GM19328 (cell line): ENCODE measurements around the gene NIM1K.
"Not testable (repeated sequence)": the region's sequence is repeated elsewhere in the genome, so short reads cannot be mapped to it uniquely, and the experiment has no call there.

Experiments used
- ATAC-seq: cut with Tn5 transposase; IDR thresholded peaks from one replicate; pipeline ENCODE4 v1.9.1; 2021; ENCODE audit warnings: mild to moderate bottlenecking, moderate library complexity; ENCODE audit not compliant: unreplicated experiment

NIM1K gene

DNA sequence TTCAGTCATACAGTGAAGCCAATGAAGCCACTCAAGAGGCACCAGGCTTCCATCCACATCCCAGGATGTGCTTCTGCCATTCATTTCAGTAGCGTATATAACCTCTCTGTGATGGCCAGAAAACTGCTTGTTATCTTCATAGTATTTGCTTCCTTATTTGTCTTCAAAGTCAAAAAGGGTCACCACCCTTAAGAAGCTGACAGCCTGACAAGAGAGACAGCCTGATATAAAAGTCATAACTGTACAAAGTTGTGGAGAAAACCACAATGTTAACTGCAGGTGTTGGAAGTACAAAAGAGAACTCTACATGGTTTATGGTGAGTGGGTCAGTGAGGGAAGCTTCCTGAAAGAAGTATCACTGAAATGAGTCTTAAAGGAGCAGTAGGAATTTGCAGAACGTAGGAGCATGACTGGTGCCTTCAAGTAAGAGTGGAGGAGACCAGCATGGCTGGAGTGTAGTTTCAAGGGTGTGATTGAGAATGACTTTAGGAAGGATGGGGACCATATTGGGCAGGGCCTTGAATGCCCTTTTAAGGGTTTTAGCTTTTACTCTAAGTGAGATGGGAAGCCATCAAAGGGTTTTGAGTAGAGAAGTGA lies 33.7 kb downstream of the NIM1K start:
- ATAC-seq, result no peak

DNA sequence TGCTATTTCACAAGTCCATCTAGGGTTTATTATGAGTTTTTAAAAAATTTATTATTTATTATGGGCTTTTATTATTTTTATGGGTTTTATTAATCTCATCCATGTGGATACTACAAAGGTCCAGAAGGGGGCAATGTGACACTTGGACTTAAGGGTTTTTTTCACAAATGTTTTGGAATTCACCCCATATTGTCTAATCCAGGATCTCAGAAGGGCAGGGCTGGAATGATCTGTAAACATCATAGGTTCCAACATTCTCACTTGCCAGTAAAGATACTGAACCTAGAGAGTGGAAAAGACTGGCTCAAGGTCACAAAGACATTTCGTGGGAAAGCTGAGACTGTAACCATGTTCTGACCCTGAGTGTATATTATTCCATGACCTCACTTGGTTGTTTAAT lies 35.6 kb downstream of the NIM1K start:
- ATAC-seq, result no peak

DNA sequence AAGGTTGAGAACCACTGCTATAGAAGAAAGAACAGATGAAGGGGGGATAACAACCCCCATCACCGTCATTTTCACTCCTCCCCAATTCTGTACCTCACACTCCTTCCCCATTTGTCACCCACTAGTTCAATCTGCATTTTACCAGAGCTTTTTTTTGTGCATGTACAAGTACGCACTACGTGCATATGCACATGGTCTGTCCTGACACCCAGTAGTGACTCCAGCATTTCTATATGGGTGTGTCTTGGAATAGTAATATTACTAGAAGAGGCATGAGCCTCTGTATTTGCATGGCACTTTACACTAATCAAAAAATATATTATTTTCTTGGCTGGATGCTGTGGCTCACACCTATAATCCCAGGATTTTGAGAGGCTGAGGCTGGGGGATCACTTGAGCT lies 38.7 kb downstream of the NIM1K start:
- no peak for ATAC-seq

DNA sequence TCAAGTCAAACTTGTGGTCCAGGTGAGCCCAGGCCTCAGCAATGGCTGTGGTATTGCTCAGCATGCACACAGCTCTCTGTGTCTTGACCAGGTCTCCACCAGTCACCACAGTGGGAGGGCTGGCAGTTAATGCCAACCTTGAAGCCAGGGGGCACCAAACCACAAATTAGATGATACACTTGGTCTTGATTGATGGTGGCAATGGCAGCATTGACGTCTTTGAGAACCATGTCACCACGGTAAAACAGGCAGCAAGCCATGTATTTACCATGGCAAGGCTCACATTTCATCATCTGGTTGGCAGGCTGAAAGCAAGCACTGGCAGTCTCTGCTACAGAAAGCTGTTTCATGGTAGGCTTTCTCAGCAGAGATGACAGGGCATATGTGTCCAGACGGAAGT lies 40.0 kb downstream of the NIM1K start:
- no peak for ATAC-seq

DNA sequence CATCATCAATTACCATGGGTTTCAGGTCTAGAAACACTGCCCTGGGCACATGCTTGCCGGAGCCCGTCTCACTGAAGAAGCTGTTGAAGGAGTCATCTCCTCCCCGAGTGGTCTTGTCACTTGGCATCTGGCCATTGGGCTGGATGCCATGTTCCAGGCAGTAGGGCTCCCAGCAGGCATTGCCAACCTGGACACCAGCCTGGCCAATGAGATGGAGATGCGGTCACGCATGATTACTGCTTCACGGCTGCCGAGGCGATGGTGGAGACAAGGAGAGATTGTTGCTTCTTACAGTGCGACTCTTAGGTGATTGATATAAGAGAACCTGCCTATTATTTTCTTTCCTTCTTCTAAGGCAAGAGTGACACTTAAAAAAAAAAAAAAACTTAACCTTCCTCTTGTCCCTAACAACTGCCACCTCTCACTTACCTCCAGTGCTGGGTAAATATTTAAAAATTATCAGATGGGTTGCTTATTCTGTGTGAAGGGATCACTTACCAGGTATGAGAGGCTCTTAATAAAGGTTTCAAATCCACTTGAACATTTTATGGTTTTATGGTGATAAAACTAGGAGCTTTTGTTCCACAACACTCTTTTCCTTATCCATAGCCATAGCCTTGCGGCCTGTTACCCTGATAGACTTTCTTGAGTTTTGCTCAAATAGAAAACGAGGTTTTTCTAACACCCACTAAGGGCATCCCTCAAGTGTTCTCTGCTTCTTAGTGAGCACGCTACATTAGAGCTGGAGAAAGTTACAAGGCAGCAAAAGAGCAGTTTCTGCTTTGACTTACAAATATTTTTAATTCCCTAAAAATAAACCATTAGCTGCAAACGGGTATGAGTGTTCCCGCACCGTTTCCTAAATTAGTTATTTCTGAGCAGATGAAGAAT lies 41.2 kb downstream of the NIM1K start:
- ATAC-seq, result no peak

DNA sequence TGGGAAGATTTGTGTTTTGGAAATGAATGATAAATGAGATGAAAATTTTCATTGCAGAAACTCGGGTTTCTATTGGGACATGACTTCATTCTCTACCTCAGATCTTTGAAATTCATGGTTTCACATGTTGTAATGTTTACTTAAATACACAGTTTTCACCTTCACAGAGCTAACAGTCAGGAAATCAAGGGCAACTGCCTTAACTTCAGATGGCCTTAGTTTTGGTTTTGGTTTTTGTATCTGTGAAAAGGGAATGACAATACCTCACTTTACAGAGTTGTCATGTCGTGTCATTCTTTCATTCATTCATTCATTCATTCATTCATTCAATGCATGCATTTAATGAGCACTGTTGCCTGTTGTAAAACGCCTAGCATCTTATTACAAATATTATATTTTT lies 41.9 kb downstream of the NIM1K start:
- no peak for ATAC-seq

DNA sequence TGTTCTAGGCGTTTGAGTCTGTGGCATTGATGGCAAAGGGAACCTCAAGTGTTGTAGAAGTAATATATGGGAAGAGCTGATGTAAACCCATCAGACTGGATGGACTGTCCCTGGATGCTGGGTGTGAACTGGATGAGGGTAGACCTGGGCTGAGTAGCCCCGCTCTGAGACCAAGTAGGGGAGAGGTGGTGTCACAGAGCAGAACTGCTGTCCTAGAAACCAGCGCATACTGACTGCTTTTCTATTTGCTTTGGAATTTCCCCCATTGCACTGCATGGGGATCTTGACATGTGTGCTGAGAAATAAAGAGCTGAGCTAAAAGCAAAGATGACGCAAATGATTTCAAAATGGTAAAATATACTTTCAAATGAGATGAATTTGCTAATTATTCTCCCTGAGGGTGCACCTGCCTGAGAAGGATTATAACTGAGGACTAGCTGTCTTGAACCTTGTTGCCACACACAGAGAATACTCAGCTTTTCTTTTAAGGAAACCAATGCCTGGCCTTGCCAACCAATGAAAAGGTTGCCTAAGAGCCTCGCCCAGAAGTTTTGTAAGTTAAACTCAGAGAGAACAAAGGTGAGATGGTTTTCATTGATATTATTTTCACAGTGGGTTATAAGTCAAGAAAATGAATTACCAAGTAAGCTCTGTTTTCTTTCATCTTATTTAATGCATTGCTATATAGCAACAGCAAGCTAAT lies 44.8 kb downstream of the NIM1K start:
- ATAC-seq, result no peak

DNA sequence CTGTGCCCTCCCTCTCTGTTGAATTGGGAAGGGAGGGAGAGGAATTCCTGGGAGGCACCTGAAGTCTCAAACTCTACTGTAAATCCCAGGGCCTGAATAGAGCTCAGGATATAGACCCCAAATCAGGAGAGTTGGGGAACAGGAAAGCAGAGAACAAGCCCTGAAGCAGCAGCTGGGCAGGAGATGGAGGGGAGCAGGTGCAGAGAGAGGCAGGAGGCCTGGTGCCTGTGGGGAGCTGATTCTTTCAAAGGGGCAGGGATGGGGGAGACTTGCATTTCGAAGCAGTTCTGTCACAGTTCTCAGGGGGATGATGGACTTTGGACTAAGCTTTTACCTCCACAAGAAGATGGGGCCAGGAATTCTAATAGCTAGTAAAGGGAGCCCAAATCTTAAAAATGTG lies 50.2 kb downstream of the NIM1K start:
- ATAC-seq, result no peak

DNA sequence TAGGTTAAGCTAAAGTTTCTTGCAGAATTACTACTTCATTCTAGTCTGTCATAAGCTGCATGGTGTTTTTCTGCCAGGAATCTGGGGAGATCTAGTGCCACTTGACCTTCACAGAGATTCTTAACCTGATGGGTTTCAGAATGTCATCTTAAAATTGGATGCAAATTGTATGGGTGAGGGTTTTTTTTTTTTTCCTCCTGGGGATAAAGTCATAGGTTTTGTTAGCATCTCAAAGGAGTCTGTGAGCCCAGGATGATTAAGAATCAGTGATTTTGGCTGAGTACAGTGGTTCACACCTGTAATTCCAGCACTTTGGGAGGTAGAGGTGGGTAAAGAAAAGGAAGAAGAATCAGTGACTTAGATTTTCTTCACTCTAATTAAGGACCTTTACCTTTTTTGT lies 51.2 kb downstream of the NIM1K start:
- no peak for ATAC-seq

DNA sequence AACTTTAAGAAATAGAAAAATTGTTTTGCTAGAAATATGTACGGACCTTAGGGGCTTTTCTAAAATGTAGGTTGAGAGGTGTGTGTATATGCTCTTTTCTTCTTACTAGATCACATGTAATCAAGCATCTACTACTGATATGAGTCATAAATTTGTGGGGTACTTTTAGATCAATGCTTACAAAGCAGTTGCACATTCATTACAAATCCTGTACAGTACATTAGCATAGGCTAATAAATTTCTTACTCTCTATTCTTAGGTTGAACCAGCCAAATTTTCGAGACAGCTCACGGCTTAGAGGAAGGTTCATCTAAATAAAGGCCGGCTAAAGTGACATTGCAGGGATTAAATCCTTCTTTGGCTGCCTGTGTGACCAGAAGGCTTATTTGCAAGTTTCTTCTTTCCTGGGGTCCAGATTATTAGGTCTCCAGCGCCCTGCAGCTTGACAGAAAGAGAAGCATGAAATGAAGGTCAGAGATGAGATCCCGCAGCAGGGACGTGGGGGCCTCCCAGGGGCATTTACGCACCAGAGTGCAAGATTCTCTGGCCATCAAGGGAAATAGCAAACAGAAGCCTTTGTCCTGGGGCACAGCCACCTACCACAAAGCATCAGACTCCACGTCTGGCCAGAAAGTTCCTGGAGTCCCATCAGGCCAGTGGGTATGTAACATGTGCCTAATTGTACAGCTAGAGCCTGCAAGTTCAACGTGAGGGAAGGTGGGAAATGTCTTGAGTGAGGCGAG lies 53.0 kb downstream of the NIM1K start:
- no peak for ATAC-seq

DNA sequence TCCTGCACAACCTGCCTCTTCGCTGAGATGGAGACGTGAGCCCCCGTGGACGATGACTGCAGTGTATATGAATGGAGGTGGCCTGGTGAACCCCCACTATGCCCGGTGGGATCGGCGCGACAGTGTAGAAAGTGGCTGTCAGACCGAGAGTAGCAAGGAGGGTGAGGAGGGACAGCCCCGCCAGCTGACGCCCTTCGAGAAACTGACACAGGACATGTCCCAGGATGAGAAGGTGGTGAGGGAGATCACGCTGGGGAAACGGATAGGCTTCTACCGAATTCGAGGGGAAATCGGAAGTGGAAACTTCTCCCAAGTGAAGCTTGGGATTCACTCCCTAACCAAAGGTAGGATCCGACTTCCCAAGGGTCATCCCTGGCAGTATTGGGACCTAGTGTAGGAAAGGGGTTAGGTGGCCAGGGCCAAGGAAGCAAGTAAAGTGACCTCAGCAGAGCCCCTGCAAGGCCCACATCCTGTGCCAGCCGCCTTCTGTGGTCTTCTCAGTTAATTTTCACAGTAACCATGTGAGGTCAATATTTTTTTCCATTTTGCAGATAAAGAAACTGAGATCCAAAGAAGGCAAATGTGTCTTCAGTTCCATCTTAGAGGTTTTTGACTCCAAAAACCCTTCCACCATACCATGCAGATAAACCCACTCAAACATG lies 53.8 kb downstream of the NIM1K start:
- ATAC-seq, result no peak

DNA sequence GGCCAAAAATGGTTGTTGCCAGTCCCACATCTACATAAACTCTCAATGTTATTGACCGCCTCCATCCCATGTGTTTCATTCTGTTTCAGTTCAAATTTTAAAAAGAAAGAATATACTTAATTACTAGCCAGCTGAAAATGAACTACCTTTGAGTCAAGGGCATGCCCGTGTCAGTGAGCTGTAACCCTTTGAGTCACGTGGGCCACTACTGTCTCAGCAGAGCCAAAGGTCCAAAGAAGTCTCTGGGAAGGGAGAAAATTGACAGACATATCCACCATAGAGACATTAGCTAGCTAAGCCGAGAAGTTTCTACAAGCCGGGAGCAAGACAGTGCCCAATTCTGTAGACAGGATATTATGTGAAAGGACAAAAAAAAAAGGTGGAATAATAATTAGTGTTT lies 59.7 kb downstream of the NIM1K start:
- no peak for ATAC-seq

DNA sequence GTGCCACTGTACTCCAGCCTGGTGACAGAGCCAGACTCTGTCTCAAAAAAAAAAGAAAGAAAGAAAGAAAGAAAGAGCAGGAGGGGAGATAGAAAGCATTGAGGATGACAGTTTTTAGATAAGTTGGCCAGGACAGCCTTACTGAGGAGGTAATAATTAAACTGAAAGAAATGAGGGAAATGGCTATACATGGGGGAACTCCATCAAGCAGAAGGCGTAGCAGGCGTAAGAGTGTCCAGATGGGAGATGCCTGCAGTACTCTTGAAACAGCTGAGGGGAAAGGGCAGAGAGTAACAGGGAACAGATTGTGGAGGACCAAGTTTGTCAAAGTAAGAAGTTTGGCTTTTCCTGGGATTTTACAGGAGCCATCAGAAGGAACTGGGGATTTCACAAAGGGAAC lies 63.7 kb downstream of the NIM1K start:
- no peak for ATAC-seq

DNA sequence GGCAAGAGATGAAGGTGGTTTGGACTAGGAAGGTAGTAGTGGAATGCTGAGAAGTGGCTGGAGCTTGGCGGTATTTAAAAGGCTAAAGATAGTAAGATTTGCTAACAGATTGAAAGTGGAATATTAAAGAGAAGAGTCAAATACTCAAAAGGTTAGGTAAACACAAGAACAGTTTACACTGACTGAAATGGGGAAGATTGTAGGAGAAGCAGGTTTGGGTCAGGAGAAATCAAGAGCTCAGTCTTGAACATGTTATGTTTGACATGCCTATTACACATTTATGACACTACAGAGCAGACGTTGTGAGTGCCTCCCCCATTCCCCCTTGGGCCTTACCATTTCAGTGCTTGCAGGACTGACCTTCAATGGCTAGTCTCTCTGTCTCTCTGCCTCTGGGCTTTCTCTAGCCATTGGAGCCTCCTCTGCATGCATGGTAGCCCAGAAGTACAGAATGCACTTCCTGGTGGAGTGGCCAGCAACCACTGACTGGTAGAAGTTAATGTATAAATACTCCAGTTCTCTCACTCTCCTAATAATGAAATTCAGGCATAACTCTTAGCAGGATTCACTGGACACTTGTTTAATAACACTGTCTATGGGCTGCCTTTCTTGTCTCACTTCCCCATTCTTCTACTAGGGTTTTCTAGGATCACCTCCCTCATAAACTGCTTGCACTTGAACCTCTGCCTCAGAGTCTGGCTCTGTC lies 64.4 kb downstream of the NIM1K start:
- ATAC-seq, result no peak

DNA sequence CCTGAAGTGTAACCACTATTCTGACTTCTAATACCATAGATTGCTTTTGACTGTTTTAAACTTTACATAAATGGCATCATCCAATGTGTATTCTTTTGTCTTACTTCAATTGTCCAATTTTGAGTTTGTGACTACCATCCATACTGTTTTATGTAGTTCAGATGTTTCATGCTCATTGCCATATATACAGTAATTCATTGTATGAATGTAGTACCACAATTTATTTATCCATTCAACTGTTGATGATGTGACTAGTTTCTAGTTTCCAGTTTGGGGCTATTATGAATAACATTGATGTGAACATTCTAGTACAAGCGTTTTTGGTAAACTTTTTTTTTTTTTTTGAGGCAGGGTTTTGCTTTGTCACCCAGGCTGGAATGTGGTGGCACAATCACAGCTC lies 66.1 kb downstream of the NIM1K start:
- ATAC-seq, result no peak

DNA sequence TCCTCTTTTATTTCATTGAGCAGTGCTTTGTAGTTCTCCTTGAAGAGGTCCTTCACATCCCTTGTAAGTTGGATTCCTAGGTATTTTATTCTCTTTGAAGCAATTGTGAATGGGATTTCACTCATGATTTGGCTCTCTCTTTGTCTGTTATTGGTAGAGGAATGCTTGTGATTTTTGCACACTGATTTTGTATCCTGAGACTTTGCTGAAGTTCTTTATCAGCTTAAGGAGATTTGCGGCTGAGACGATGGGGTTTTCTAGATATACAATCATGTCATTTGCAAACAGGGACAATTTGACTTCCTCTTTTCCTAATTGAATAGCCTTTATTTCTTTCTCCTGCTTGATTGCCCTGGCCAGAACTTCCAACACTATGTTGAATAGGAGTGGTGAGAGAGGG lies 70.2 kb downstream of the NIM1K start:
- not testable (repeated sequence) for ATAC-seq

DNA sequence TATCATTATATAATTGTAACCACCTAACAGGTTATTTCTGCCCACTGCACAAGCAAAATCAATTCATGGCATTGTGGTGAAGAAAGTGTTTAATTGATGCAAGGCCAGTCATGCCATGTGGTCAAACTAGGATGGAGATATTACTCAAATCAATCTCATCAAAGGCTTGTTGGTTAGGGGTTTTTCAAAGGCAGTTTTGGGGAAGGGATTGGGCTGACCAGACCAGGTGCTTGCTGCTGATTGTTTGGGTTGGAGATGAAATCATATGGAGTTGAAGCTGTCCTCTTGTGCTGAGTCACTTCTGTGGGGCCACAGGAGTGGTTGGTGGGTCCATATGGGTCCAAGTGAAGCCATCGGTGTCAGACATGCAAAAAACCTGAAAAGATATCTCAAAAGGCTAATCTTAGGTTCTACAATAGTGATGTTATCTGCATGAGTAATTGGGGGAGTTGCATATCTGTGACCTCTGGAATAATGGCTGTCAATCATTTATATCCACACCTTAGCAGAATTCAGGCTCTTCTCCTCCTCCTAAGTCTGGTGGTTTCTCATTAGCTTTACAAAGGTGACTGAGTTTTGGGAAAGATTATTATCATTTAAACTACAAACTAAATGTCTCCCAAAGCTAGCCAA lies 76.3 kb downstream of the NIM1K start:
- no peak for ATAC-seq

DNA sequence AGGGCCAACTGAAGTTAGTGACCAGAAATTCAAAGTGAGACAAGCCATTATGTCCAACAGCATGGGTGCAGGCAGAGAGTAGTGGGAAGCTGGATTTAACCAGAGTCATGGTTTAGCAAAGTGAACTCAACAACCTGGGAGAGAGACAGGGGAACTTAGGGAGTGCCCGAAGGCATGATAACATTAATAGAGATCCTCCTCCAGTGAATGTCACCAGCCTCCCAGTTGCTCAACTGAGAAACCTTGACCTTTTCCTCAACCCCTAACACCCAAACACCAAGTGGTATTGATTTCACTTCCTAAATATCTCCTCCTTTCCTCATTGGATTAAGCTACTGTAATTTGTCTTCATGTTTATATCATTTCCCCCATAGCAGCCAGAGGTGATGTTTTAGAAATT lies 78.6 kb downstream of the NIM1K start:
- no peak for ATAC-seq

DNA sequence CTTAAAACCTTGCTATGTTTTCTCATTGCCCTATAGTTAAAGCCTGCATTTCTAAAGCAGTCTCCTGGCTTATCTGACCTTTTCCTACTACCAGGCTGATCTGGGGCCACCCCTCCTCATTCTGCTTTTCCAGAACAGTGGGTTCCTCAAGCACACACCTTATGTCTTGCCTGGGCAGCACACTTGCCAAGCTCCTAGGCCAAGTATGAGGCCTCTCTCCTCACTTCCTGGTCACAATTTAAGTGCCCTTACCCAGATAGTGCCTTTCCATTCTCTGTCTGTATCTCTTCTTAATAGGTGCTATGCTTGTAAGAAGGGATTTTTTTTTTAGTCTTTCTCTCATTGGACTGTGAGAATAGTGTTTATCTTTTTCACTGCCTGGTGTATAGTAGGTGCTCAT lies 81.5 kb downstream of the NIM1K start:
- ATAC-seq, result no peak
